Fibroblast of skin of left quadriceps (primary cell): ENCODE results near the gene F2RL1.
A peak's percentile ranks its signal among the peaks of the same experiment; 100 is the strongest.
"Not testable (repeated sequence)": the region's sequence is repeated elsewhere in the genome, so short reads cannot be mapped to it uniquely, and the experiment has no call there.

ENCODE experiments used
- DNase-seq, 2 experiments: peaks; one replicate each; pipeline ENCODE4 v3.0.0-alpha.2; 2013; ENCODE audit warnings: low read depth in 2 of 2

The F2RL1 gene

GRCh38 chr5:76850543-76851145 is 31.8 kb downstream of the F2RL1 start:
- DNase-seq, result no peak

DNA sequence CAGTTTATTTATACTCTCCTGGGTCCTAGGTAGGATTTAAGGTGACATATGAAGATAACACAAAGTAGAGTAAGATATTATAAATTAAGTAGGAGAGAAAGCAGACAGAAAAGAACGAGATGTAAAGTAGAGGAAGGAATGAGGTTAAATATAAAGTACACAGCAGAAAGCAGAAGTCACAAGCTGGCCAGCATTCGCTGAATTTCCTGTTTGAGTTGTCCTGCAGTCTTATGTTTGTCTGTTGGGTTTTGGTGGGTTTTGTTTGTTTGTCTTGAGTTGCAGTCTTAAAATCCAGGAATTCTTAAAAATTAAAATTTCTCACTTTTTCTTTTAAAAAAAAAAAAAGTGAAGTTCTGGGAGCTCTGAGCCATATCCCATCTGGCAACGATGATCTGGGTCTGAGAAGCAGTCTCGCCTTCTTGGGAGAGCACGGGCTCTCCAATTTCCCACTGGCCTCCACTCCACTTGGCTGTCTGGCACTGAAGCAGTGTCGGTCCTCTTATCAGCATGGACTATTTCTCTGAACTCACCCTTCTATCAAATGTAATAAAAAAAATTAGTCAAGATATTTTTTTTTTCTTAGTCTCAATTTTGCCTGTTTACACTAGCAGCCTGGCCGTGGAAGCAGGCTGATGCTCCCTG is 33.0 kb downstream of the F2RL1 start:
- no peak for DNase-seq

DNA sequence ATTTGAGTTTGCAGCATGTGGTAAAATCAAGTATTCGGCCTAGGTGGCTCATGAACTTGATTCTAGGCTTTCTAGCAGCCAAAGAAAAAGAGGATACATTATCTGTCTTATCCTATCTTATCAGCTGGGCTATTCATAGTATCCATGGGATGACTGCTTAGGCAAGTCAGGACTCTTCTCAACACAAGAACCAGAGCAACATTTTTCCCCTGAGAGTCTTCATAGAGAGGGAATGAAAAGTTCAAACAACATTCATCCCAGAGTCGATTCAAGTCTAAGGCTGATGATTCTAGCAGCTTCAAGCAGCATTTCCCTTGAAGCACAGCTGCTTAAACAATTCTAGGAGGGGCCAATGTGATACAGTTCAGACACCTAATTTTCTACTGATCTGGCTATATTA is 33.9 kb downstream of the F2RL1 start:
- DNase-seq, result no peak

- DNase-seq, result not testable (repeated sequence)
These were observed 34.9 kb downstream of the F2RL1 start for GRCh38 chr5:76853741-76854140.

DNA sequence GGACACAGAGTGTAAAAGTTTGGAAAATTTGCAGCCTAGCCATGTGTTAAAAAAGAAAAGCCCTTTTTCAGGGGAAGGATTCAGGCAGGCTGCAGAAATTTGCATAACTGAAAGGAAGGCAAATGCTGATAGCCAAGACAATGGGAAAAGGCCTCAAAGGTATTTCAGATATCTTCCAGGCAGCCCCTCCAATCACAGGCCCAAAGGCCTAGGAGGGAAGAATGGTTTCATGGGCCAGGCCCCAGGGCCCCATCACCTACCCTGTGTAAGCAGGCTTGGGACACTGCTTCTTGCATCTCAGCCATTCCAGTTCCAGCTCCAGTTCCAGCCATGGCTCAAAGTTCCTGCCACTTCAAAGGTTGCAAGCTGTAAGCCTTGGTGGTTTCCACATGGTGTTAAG is 35.8 kb downstream of the F2RL1 start:
- no peak for DNase-seq

- DNase-seq, result not testable (repeated sequence)
These were observed 36.7 kb downstream of the F2RL1 start for GRCh38 chr5:76855501-76855900.

GRCh38 chr5:76855961-76856360 is 37.1 kb downstream of the F2RL1 start:
- no peak for DNase-seq

- not testable (repeated sequence) for DNase-seq
These were observed 38.0 kb downstream of the F2RL1 start for GRCh38 chr5:76856800-76857199.

DNA sequence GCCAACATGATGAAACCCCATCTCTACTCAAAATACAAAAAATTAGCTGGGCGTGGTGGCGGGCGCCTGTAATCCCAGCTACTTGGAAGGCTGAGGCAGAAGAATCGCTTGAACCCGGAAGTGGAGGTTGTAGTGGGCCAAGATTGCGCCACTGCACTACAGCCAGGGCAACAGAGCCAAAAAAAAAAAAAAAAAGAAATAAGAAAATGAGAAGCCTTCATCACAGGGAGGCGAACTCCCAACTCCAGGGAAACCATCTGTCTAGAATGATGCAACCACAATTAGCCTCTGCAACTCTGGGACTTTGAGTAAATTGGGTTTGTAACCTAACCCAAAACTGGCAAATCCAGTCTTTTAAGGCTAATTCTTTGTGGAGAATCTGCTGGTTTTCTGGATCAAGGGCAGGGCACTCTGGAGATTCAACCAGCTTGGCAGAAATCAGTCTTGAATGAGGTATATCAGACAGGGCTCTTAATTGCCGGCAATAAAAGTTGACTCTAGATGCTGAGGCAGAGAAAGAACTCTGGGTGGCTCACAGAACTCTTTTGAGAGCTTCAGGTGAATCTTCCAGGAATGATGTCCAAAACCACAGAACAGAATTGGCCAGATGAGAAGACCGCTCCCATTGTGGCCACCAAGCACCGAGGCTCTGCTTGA is 40.9 kb downstream of the F2RL1 start:
- no peak for DNase-seq

DNA sequence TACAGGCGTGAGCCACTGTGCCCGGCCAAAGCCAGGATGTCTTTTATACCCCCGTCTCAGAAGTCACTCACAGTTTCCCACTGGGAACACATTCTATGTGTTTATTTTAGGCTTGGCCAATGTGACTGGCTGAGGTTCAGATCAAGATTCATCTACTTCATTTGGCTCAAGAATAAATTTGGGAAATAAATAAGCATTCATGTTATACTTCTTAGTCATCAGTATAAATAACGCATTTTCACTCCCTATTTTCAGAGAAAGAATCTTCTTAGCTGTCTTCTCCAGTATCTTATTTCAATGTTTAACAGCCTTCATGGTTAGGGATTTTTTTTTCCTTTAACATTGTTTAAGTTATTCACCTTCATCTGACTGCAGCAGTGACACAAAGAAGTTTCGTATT is 42.8 kb downstream of the F2RL1 start:
- no peak for DNase-seq

DNA sequence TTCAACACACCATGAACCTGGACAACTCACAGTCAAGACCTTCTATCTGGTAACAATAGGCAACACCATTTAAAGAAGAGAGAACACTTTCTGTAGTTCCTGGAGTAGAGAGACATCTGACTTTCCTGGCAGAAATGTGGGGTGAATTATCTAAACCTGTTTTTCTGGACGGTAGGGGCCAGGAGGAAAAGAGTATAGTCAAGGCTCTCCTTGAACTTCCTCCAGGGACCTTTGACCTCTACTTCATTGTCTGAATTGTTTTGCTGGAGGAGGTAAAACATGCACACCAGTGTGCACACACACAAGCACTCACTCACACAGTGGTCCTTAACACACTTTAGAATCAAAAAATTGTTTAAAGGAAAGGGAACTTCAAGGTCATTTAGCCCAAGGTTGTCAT is 44.2 kb downstream of the F2RL1 start:
- no peak for DNase-seq

- DNase-seq, result no peak
These were observed 47.7 kb downstream of the F2RL1 start for GRCh38 chr5:76866503-76866902.

DNA sequence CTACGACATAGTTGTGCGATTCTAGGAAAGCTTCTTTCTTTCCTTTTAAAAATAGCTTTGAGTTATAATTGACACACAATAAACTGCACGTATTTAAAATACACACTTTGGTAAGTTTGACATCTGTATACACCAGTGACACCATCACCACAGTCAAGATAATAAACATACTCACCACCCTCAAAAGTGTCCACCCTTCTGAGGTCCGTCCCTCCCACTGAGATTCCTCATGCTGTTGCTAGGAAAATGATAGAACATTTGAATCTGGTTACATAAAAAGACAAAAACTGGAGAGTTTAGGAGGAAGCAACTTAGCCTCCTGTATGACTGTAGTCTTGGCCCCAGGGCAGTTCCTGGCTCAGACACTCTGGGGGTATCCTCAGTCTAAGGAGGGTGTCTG is 48.2 kb downstream of the F2RL1 start:
- no peak for DNase-seq

DNA sequence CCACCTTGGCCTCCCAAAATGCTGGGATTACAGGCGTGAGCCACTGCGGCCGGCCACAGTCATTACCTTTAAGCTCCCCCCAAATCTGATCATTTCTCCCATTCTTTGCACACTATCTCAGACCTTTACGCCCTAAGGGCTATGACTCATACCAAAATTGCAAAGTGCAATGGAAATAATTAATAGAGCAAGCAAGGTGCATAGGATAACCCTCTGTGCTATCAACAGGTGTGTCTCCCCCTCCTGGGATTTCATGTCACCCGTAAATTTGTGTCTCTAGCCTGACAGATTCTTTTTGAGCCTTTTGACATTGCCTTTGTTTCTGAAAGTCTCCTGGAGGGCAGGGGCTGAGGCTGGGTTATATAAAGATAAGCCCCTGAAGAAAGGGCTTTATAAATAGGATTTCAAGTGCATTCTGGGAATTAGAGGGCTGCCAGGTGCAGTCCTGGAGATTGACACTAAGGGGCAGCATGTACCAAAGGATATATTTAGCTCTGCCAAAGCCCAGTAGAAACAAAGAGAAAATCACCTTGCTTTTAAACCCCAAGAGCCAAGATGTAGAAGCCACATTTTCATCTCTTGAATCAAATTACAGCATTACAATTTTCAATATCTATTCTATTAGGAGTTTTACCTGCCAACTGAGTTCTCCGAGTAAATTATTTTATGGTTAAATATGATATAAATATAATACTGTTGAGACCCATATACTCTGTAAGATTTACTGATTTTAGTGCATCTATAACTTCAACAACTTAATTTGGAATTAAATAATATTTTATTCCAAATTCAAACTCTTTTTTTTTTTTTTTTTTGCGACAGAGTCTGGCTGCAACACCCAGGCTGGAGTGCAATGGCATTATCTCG is 49.2 kb downstream of the F2RL1 start:
- peak; percentile 25 to 28 for DNase-seq

GRCh38 chr5:76870046-76870445 is 51.2 kb downstream of the F2RL1 start:
- peak; percentile 8 to 12 for DNase-seq

DNA sequence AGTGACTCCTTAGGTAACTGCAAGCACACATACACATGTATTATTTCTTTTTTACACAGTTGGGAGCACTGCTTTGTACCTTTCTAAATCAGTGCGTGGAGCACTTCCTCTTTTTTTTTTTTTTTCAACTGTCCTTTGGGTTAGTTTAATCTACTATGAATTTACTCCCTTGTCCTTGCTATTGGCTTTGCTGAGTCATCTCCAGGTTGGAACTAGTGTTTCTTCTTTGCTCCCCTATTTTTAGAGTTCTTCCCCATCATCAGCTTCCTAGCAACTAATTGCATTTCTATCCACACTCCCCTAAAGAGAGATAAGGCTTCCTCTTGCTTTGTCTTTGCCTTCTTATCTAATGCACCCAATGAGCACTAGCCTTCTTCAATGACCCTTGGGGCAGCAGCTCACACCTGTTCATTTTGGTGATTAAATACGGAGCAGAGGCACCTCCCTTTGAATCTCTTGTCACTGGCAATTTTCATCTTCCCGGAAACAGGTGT is 55.3 kb downstream of the F2RL1 start:
- no peak for DNase-seq
